Lower leg skin (tissue), 3 donors: ENCODE data around the gene KRT14.

Experiments used
- CTCF ChIP-seq, 3 donors: fragments of 450-650 bp; IDR thresholded peaks; one replicate each; pipeline ENCODE4 v1.5.1; 2016; ENCODE audit warnings: antibody characterized with exemption in 3 of 3, mild to moderate bottlenecking in 3 of 3, moderate library complexity in 2 of 3
- POLR2A ChIP-seq, 2 donors: fragments of 450-650 bp; IDR thresholded peaks; one replicate each; pipeline ENCODE4 v1.6.1; 2016 to 2017; ENCODE audit warnings: antibody characterized with exemption in 2 of 2, mild to moderate bottlenecking in 1 of 2, moderate library complexity in 1 of 2

GRCh38 chr17:41617698-41618097 lies 31.0 kb upstream of the KRT14 start:
- TF ChIP-seq CTCF (IDR thresholded peaks at IDR 0.05): no peak
- no peak for TF ChIP-seq POLR2A (IDR thresholded peaks at IDR 0.05)
